Measurements from ENCODE around the gene CSRP3.

DNA sequence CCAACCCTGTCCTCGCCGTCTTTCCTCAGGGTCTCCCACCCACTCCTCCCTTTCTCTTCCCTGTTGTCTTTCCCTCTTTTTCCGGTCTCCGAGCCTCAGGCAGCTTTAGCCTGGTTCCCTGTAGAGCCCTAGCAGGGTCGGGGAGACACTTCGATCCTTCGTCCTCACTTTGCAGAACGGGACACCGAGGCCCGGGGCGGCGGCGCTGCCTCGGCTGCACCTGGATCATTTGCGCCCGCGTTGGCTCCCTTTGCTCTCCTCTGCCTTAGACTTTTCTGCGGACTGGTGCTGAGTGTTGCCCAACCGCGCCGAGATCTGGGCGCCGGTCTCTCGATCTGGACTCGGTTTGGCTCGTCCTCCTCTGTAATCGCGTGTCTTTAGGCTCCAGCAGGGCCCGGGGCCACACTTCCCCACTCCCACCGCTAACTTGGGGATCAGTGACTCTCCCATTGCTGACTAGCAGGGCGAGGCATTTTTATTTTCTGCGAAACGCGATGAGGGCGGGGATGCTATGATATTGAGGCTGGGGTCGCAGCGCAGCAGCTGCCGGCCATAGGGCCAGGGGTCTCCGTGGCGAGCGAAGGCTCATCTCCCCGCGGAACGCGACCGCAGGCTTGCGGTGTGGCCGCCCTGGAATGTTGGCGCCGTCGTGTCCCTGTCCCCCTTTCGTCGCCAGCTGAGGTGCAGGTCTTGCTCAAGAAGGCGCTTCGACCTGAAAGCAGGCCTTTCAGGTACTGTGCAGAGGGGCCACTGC, 40.6 kb upstream of the CSRP3 start:
- TF ChIP-seq, protein P1, sequence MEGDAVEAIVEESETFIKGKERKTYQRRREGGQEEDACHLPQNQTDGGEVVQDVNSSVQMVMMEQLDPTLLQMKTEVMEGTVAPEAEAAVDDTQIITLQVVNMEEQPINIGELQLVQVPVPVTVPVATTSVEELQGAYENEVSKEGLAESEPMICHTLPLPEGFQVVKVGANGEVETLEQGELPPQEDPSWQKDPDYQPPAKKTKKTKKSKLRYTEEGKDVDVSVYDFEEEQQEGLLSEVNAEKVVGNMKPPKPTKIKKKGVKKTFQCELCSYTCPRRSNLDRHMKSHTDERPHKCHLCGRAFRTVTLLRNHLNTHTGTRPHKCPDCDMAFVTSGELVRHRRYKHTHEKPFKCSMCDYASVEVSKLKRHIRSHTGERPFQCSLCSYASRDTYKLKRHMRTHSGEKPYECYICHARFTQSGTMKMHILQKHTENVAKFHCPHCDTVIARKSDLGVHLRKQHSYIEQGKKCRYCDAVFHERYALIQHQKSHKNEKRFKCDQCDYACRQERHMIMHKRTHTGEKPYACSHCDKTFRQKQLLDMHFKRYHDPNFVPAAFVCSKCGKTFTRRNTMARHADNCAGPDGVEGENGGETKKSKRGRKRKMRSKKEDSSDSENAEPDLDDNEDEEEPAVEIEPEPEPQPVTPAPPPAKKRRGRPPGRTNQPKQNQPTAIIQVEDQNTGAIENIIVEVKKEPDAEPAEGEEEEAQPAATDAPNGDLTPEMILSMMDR (conservative IDR thresholded peaks at IDR 0.05; ENCODE audit: low read length): no peak
- no peak for TF ChIP-seq EZH2phosphoT487 (IDR thresholded peaks at IDR 0.05; ENCODE audit: borderline replicate concordance)

Data from Loucy (cell line).